ENCODE measurements around the gene ODF4.
"Not testable (repeated sequence)": the region's sequence is repeated elsewhere in the genome, so short reads cannot be mapped to it uniquely, and the experiment has no call there.

Gene ODF4

DNA sequence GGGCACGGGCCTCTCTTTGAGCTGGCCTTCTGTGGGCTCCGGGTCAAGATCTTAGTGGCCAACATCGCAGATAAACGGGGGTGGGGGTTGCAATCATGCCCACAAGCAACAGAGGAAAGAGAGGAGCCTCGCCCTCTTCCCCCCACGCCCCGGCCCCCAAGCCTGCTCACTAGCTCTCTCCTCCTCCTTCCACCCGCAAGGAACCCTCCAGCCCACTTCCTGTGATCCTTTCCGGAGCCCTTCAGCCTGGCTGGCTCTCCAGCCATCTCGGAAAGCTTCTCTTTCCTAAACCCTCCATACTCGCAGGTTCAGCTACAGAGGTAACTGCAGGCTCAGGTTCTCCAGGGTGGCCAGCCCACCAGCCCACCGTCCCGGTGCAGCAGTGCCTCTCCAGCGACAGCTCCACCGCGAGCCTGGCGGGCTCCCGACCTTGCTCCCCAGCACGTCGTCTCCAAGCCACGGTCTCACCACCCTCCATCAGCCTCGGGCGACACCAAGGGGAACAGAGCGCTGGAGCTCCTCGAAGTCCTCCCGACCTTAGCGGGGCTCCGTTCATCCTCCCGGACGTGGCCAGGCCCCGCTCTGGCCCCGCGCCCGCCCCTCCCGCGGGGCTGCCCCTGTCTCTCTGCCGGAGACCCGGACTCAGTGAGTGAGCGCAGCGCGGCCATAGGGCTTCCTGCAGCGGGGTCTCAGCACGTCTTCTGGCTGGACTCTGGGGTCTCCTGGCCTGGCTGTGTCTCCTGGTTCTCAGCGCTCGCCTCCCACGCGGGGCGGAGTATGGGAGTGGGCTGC, 12.9 kb upstream of the ODF4 start:
- peak; percentile 12 for DNase-seq

DNA sequence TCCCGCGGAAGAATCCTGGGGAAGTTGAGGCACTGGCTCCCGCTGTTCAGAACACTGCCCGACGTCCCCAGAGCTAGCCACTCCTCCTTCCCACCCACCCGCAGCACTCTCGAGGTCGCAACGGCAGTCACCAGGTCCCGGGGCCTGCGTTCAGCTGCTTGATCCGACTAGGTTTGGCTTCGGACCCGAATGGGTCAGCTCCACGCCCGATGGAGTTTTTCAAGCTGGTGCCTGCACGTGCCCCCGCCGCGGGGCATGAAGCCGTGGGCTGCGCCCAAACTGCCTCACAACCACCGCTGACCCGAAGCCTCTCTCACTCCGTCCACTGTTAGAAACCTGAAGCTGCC, 12.4 kb upstream of the ODF4 start:
- no peak for DNase-seq

DNA sequence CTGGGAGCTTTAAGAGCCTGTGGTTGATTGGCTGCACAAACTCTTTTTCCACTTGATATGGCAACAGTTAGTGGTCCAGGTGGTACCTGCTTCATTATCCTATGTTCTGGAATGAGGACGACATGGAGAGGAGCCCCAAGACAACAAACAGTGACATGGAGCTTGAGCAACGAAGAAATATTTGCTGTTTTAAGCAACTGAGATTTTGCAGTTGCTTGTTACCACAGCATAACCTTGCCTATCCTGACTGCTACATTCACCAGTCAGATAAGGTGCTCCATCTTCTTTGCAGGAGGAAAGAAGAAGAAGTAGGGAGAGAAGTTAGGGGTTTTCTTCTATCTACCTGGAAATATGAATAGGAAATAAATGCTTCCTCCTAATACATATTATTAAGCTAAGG, 7.5 kb upstream of the ODF4 start:
- no peak for DNase-seq

DNA sequence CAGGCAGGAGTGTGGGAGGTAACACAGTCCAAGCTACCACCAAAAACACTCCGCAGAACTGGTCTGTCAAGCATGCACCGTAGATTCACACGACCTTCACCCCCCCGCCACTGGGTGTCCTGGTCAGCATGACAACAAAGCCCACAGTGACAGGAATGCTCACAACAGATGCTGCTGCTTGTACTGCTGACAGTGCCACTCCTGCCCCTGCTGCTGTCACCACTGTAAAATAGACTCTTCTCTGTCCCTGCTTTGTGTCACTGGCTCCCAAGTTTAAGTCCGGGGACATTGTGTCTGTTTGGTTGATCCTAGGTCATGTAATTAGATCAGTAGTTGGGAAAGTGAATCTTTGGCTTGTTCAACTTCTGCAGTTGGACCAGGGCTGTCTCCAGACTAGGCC, 7.0 kb upstream of the ODF4 start:
- no peak for DNase-seq

DNA sequence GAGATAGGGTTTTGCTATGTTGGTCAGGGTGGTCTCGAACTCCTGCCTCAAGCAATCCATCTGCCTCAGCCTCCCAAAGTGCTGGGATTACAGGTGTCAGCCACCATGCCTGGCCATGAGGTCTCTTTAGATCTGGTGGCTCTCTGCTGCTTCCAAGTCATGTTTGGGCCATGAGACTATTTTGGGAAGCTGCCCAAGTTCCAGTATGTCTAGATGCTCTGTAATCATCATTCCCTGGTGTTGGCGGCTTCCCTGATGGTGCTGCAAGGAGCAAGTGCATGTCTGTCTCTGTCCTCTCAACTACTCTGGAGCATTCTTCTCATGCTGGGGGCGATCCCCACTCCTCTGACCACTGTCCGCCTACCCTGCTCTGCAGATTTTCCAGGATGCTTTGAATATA, 6.4 kb upstream of the ODF4 start:
- no peak for DNase-seq

DNA sequence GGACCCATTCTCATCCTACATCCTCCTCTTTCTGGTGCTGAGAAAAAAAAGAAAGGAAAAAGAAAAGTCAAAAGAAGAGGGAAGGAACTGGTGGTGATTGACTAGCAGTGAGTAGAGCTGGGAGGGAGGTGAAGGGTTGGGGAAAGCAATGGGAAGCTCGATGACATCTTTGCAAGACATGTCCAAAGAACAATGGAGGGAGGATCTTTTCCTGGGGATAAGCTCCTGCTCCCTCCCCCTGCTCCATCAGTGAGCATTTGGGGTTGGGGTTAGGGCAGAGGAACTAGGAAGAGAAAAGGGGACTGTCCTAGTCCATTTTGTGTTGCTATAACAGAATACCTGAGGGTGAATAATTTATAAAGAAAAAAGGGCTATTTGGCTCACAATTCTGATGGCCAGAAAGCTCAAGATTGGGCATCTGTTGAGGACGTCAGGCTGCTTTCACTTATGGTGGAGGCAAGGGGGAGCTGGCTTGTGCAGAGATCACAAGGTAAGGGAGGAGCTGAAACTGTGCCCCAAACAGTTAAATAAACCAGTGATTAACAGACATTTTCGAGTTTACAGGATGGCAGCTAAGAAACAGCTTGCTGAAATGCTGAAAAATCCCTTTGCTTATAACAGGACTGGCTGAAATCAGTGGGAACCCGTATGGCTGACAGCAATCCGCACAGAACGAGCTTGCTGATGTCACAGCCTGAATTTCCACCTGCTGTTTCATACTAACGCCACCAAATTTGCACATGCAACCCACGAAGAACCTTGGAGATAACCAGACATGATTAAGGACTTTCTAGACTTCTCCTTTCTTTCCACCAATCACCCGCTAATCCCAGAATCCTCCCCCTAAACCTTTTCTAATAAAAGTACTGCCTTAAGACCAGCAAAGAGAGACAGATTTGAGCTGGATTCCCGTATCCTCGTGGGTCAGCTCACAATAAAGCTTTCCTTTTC, 1.6 kb upstream of the ODF4 start:
- no peak for DNase-seq

DNA sequence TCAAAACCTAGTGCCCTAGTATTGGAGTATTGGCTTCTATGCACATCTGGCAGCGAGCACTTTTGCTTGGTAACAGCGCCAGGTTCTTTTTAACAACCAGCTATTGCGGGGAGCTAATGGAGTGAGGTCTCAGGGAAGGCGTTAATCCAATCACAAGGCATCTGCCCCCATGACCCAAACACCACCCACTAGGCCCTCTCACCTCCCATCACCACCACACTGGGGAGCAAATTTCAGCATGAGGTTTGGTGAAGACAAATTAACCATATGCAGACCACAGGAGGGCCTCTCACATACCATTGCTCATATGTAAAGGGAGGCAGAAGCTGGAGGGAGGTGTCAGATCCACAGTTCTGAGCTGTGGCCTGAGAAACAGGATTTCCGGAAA, 893 bp upstream of the ODF4 start:
- DNase-seq: no peak

DNA sequence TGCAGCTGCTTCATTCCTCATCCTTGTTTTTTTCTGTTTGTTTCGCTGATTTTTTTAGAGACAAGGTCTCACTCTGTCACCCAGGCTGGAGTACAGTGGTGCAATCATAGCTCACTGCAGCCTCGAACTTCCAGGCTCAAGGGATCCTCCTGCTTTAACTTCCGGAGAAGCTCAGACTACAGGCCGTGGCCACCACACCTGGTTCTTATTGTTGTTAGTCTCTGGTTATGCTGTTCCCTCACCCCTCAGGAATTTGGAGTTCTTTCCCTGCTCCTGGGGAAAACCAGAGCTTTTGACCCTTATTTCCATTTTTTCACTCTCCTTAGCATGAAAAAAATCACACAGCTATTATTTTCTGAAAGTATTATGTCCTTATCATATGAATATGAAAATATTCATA, 1.8 kb downstream of the ODF4 start:
- DNase-seq: no peak

DNA sequence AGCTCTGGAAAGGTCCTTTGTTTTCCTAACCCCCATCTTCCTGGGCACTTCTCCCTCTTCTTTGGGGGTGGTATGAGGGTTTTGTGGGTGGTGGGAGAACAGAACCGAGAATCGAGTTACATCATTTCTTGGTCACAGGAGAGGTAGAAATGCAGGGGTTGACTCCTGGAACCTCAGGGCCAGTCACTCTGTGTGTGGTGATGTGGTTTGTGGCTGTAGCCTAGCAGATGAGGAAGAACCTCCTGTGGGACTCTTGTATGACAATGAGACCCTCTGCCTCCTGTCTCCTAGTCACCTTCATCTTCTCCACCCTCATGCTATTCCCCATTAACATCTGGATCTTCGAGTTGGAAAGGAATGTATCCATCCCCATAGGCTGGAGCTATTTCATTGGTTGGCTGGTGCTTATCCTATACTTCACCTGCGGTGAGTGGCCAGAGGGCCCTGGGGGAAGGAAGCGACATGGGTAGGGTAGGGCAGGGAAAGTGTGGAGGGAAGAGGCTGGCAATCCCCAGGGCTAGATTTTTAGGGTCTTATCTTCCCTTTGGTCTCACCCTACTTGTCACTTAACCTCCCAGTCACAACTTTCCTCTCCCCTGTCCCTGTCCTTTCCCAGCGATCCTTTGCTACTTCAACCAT, 5.5 kb downstream of the ODF4 start:
- no peak for DNase-seq

DNA sequence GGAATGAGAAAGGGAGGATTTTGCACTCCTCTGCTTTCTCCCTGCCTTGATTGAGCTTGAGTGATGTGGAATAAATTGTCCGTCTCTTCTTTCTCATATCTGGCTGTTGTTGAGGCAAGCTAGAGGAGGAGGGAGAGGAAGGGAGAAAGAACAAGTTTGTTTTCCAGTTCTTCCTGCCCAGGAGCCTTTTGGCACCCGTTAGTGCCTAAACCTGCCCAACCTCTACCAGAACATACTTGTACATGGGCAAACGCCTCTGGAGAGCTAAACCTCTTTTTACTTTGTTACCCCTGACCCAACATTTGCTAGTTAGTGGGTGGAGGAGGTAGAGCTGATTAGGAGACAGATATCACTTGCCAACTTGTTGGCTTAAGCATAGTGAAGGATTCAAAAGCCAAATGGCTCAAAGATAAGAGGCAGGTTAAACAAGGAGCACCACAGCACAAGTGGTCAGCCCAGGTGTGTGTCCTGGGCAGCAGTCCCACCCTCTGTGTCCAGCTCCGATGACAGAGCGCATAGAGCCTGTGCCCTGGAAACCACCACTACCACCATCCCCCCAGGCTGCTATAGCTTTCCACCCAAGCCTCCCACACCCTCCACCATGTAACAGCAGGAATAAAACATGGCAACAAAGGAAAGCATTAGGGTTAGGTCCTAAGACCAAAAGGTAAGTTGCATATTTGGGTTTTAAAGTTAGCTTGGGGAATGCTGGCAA, 6.5 kb downstream of the ODF4 start:
- no peak for DNase-seq

DNA sequence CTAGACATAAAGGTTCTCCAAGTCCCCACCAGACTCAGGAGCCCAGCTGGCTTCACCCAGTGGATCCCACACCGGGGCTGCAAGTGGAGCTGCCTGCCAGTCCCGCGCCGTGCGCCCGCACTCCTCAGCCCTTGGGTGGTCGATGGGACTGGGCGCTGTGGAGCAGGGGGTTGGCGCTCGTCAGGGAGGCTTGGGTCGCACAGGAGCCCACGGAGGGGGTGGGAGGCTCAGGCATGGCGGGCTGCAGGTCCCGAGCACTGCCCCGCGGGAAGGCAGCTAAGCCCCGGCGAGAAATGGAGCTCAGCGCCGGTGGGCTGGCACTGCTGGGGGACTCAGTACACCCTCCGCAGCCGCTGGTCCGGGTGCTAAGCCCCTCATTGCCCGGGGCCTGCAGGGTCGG, 7.4 kb downstream of the ODF4 start:
- DNase-seq: not testable (repeated sequence)

DNA sequence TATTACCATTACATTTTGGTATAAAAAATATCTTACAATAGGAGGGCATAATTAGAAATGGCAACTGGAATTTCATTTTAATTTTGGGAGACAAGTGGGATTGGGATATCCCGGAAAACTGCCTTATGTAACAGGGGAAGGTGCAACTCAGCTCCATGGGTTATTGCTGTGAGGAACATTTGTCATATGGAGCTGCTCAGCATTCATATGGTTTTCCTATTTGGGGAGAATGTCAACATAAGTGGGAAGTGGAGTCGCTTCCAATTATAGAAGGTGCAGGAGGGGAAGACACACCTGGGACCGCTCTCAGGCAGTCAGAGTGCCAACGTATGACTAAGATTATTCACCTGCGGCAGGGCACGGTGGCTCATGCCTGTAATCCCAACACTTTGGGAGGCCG, 10.7 kb downstream of the ODF4 start:
- no peak for DNase-seq

DNA sequence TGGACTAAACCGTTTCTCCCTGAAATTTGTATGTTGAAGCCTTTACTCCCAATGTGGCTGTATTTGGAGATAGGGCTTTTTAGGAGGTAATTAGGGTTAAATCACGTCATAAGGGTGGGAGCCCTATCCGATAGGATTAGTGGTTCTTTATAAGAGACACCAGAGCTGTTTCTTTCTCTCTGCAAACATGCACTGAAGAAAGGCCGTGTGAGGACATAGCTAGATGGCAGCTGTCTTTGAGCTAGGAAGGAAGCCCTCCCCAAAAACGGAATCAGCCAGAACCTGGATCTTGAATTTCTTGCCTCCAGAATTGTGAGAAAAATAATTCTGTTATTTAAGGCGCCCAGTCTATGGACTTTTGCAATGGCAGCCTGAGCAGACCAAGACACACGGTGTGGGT, 14.1 kb downstream of the ODF4 start:
- DNase-seq: no peak

DNA sequence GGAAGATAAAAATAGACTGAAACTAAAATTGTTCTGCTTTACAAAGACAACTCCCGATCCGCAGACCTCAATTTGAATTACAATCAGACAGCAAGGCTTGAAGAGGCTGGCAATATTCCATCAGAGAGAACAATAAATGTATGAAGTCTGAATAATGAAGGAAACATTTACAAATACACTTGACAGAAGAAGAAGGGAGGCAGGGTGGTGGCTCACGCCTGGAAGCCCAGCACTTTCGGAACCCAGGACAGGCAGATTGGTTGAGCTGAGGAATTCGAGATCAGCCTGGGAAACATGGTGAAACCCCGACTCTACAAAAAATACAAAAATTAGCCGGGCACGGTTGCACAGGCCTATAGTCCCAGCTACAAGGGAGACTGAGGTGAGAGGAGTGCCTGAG, 14.6 kb downstream of the ODF4 start:
- no peak for DNase-seq

DNA sequence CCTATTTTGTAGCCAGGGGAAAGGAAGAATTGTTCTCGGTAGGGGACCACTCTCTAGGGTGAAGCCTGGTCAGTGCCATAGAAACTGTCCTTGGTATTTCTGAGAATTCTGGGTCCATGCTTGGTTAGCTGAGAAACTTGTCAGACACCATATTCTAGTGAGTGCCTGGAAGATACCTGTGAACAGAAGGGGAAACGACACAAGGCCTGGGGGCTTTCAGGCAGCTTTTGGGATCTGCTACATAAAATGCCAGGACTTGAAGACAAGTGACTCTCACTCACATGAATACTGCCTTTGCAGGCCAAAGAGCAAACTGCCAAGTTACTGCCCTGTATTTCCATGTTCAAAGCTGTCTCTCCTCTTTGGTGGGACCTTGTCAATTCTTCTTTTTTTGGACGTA, 18.3 kb downstream of the ODF4 start:
- no peak for DNase-seq

DNA sequence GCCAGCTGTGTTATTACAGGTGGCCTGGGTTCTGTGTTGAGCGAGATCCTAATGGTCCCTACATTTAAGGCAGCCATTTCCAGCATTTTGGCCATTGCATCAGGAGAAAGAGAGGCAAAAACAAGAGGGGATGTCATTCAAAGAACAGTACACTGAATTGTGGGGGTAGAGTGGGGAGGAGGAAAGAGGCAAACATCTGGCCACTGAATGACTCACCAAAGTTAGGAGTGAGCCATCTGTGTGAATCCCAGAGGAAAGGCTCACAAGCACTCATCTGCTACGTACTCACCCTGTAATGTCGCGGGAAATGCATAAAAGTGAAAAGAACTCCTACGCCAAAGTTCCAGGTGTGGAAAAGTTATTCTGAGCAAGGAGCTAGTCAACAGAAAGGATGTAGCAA, 20.1 kb downstream of the ODF4 start:
- no peak for DNase-seq

DNA sequence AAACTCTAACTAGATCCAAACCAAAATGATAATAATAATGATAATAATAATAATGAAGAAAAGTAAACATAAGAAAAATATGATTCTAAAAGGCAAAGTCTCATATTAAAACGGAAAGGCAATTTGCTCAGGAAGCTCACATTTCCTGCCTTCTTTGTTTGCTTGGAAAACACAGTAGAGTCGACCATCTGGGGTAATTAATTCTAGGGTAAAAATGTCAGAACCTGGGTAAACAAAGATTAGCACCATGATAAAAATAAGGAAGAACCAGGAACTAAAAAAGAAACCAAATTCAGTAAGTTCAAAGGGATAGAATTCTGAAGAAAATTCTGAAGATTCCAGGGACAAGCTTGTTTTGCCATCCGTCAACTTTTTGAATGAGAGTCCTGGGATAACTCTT, 20.6 kb downstream of the ODF4 start:
- DNase-seq: no peak

DNA sequence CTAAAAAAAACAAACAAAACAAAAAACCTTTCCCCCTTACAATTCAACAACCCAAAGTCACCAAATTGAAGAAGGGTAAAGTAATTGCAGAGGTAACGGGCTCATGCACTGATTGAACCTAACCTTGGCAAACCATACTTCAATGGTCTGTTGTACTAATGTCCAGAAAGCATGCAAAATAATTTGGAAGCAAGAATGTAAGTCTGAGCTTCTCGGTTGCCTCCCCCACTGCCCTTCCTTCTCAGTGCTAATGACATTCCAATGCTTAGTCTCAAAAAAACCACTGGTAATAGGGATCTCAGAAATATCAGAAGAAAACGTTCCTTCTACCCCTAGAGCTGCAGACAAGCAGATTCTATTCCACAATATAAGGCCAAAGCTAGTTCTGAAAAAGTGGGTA, 21.1 kb downstream of the ODF4 start:
- DNase-seq: no peak

DNA sequence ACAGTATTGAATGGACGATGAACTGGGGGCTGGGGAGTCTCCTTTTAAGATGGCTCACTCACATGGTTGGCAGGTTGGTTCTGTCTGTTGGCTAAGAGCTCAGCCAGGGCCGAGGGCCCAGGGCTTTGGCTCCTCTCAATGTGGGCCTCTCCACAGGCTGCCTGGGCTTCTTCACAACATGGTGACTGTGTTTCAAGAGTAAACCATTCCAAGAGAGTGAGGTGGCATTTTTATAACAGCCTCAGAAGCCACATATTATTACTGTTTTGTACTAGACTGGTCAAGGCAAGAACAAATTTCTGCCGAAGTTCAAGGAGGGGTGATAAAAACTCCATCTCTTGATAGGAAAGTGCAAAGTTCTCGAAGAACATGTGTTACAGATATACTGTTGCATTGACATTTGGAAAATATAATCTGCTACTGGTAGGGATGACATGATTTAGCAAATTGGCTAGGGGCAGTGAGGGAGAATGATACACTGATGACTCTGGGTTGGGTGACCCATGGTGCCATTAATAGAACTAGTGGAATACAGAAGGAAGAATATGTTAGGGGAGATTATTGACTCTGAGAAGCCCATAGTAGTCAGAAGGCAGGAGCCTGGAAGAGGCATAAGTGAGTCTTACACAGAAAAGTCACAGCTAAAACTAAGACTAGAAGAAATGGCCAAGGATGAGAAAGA, 23.2 kb downstream of the ODF4 start:
- no peak for DNase-seq

DNA sequence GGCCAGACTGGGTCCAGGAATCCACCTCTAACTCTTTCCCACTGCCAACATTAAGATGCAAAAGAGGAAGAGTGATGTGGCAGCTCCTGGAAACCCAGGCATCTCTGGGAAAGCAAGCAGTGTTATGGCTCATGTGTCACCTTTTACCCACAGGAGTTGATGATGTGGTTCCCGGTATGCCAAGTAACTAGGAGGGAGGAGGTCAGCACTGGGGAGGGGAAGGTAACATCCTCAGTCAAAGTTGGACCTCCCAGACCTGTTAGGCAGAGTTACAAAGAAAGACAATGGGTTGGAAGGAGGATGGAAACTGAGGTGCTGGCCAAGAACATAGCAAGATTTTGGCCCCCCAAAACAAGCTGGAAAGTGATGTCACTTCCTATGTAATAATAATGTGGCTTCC, 25.5 kb downstream of the ODF4 start:
- no peak for DNase-seq

DNA sequence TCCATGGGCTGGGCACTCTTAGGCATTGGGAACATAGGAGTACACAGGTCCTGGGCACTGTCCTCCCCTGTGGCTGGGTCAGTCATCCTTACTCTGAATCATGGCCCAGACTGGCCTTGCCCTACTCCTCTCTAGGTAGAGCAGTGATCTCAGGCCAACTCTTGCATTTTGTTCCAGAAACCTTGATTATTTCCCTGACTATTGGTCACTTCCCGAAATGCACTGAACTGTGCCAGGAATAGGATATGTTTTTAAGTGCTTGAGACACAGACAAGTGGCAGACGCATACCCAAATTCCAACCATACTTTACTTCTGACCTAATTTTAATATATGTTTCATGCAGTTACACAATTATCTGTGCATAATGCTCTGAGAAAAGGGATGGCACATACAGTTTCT, 26.6 kb downstream of the ODF4 start:
- no peak for DNase-seq

DNA sequence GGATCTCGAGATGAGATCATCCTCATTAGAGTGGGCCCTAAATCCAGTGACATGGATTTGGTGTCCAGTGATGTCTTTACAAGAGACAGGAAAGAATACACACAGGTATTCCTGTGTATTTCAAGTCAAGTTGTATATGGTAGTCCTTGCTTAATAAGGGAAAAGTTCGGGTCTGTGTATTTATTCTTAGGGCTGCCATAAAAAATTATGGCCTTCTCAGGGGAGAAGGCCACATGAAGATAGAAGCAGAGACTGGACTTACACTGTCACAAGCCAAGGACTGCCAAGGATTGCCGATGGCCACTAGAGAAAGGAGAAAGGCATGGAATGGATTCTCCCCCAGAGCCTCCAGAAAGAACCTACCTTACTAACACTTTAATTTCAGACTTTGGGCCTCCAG, 28.6 kb downstream of the ODF4 start:
- no peak for DNase-seq

DNA sequence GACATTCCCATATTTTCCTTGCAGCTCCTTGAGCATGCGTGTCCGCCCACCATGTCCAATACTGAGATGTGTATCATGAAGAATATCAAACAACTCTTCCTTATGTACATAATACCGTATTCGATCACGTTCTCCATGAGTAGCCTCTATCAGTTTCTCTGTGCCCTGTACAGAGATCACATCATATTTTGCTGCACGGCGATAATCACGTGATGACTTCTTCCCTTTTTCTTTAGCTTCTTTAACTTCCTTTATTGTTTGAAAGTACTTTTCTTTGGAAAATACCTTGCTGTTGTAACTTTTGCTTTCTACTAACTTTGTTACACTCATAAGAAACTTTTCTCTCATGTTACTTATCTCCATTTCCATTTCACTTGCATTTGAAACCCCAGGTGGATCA, 30.3 kb downstream of the ODF4 start:
- DNase-seq: no peak

Measured in stimulated activated CD4-positive, alpha-beta T cell treated with anti-CD3 and anti-CD28 coated beads, Interleukin-4, amount 100 ng/mL, for 24 hours (primary cell).